Thymus (tissue), 11 donors: Measurements from ENCODE around the gene CD93. TPM values are rescaled to one million over a fixed set of nuclear protein-coding genes. Genes with fewer than 3 reads are reported as not detected.

Experiments used
- DNase-seq, 9 donors: peaks; one replicate each; pipeline ENCODE4 v3.0.0-alpha.2; 2013; ENCODE audit warnings: low spot score in 9 of 9, low read depth in 6 of 9, missing footprints in 1 of 9
- H3K27ac ChIP-seq, 2 donors: one replicate each; pipeline ENCODE4 v1.5.1; 2013; ENCODE audit warnings: control low read depth in 1 of 2, low read depth in 1 of 2, low read length in 1 of 2, mild to moderate bottlenecking in 1 of 2, moderate library complexity in 1 of 2
- H3K27me3 ChIP-seq, 2 donors: one replicate each; pipeline ENCODE4 v1.5.1; 2013; ENCODE audit warnings: low read length in 1 of 2; ENCODE audit not compliant: control insufficient read depth in 2 of 2, insufficient read depth in 1 of 2
- H3K36me3 ChIP-seq, 2 donors: one replicate each; pipeline ENCODE4 v1.5.1; 2013; ENCODE audit warnings: low read length in 1 of 2, mild to moderate bottlenecking in 1 of 2, moderate library complexity in 1 of 2; ENCODE audit not compliant: control insufficient read depth in 2 of 2, insufficient read depth in 2 of 2
- H3K4me1 ChIP-seq, 2 donors: one replicate each; pipeline ENCODE4 v1.5.1; 2013; ENCODE audit warnings: low read length in 2 of 2; ENCODE audit not compliant: control insufficient read depth in 2 of 2, insufficient read depth in 2 of 2
- H3K4me3 ChIP-seq, 2 donors: one replicate each; pipeline ENCODE4 v1.5.1; 2013; ENCODE audit warnings: low read length in 2 of 2, control low read depth in 1 of 2, mild to moderate bottlenecking in 1 of 2
- H3K9me3 ChIP-seq, 2 donors: one replicate each; pipeline ENCODE4 v1.5.1; 2013; ENCODE audit warnings: low read length in 1 of 2, mild to moderate bottlenecking in 1 of 2; ENCODE audit not compliant: control insufficient read depth in 2 of 2, insufficient read depth in 1 of 2
- WGBS: extraction: QIAGEN DNeasy Blood & Tissue Kit; methylation state at CpG from one replicate; pipeline ENCODE4 v1.1.7; 2013; 5-methylcytosine and 5-hydroxymethylcytosine counted together
- polyA plus RNA-seq: library from polyadenylated mRNA; stranded (reverse); fragments of 200-250 nt; gene quantifications from one replicate; pipeline ENCODE4 v1.2.3, GENCODE V29; 2013
- total RNA-seq: library from RNA; stranded (reverse); fragments of 120-200 nt; gene quantifications from one replicate; pipeline ENCODE4 v1.2.4, GENCODE V29; 2013
- donor health status: healthy.

The CD93 gene
- total and polyA plus RNA-seq, 2 donors, result 16.4 to 19.8 TPM

- 21% methylated on average over 5 of the region's 5 CpGs for WGBS
- DNase-seq, result no peak
- Histone ChIP-seq H3K4me3 (no peak overlapping the region), H3K4me1 (peaks cover 0 to 8% of the 10 kb centered on the region in 2 donors), H3K36me3 (no peaks in the 10 kb centered on the region), H3K27me3 (peaks cover 14 to 32% of the 10 kb centered on the region in 2 donors), H3K27ac (no peak overlapping the region), H3K9me3 (peaks cover 1 to 5% of the 10 kb centered on the region in 2 donors)
These were observed 53.4 kb downstream of the CD93 start for GRCh38 chr20:23032750-23033078.

GRCh38 chr20:23032056-23032749, 53.9 kb downstream of the CD93 start:
- Histone ChIP-seq H3K9me3 (peaks cover 1 to 5% of the 10 kb centered on the region in 2 donors), H3K27ac (no peak overlapping the region), H3K27me3 (peaks cover 14 to 32% of the 10 kb centered on the region in 2 donors), H3K4me3 (no peak overlapping the region), H3K4me1 (peaks cover 0 to 8% of the 10 kb centered on the region in 2 donors), H3K36me3 (no peaks in the 10 kb centered on the region)
- WGBS, result 73% methylated on average over 6 of the region's 6 CpGs
- no peak for DNase-seq

GRCh38 chr20:23031346-23031745, 54.8 kb downstream of the CD93 start:
- H3K4me3 ChIP-seq, result no peak overlapping the region
- peaks cover 13 to 24% of the 10 kb centered on the region in 2 donors for H3K27me3 ChIP-seq
- WGBS, result 95% methylated on average over 6 of the region's 6 CpGs
- H3K36me3 ChIP-seq, result no peaks in the 10 kb centered on the region
- no peak for DNase-seq
- H3K4me1 ChIP-seq, result peaks cover 0 to 8% of the 10 kb centered on the region in 2 donors
- H3K9me3 ChIP-seq, result peaks cover 1% of the 10 kb centered on the region in 2 donors
- no peak overlapping the region for H3K27ac ChIP-seq

Other genes with a start within 250 kb of the CD93 start
- gene SSTR4, start 51.0 kb downstream of the CD93 start, total RNA-seq, result not detected
- gene SSTR4, start 51.0 kb downstream of the CD93 start, polyA plus RNA-seq, result not detected
- gene THBD, start 36.7 kb downstream of the CD93 start, total RNA-seq, result 1.6 TPM
- 16.8 TPM for gene THBD, start 36.7 kb downstream of the CD93 start, polyA plus RNA-seq